DOHH2 (cell line): ENCODE results near the gene SLC26A1.

ENCODE experiments used
- H3F3A ChIP-seq: fragments of 200-600 bp; sonication (generic), shearing (Covaris generic); 2 replicates; pipeline ENCODE4 v1.6.0; 2016; ENCODE audit warnings: antibody characterized with exemption, mild to moderate bottlenecking; ENCODE audit not compliant: control insufficient read depth, insufficient read depth
- H3K27ac ChIP-seq: fragments of 200-600 bp; sonication (generic); 2 replicates; pipeline ENCODE4 v1.5.1; 2014; ENCODE audit warnings: low read depth, mild to moderate bottlenecking, low read length, moderate library complexity
- H3K27me3 ChIP-seq: fragments of 200-600 bp; sonication (generic); 2 replicates; pipeline ENCODE4 v1.6.1; 2014; ENCODE audit warnings: mild to moderate bottlenecking, low read length, mixed read lengths; ENCODE audit not compliant: control insufficient read depth
- H3K36me3 ChIP-seq: fragments of 200-600 bp; sonication (generic); 2 replicates; pipeline ENCODE4 v1.6.1; 2014; ENCODE audit warnings: mild to moderate bottlenecking, low read length, moderate library complexity, mixed read lengths; ENCODE audit not compliant: control insufficient read depth
- H3K4me1 ChIP-seq: fragments of 200-600 bp; sonication (generic); 2 replicates; pipeline ENCODE4 v1.6.1; 2014; ENCODE audit warnings: mild to moderate bottlenecking, low read length, mixed read lengths; ENCODE audit not compliant: control insufficient read depth
- H3K4me2 ChIP-seq: fragments of 200-600 bp; sonication (generic); 2 replicates; pipeline ENCODE4 v1.6.0; 2014; ENCODE audit warnings: mild to moderate bottlenecking, low read length, moderate library complexity
- H3K4me3 ChIP-seq: fragments of 200-600 bp; sonication (generic); 2 replicates; pipeline ENCODE4 v1.5.1; 2014; ENCODE audit warnings: mild to moderate bottlenecking, low read length, mixed read lengths
- H3K79me2 ChIP-seq: fragments of 200-600 bp; sonication (generic); 2 replicates; pipeline ENCODE4 v1.6.1; 2014; ENCODE audit warnings: mild to moderate bottlenecking, low read length, mixed read lengths; ENCODE audit not compliant: control insufficient read depth
- H3K9me2 ChIP-seq: fragments of 200-600 bp; sonication (generic); replicated peaks from 2 replicates; pipeline ENCODE4 v1.6.1; 2014; ENCODE audit warnings: mild to moderate bottlenecking, low read length, mixed read lengths; ENCODE audit not compliant: control insufficient read depth
- H3K9me3 ChIP-seq: fragments of 200-600 bp; sonication (generic); 2 replicates; pipeline ENCODE4 v1.6.1; 2014; ENCODE audit warnings: antibody characterized with exemption, low read length, mixed read lengths; ENCODE audit not compliant: control insufficient read depth, insufficient read depth
- H4K20me1 ChIP-seq: fragments of 200-600 bp; sonication (generic); 2 replicates; pipeline ENCODE4 v1.6.0; 2014; ENCODE audit warnings: low read depth, mild to moderate bottlenecking, antibody characterized with exemption, low read length, moderate library complexity; ENCODE audit not compliant: control insufficient read depth, insufficient read depth
- EZH2phosphoT487 ChIP-seq: fragments of 200-600 bp; sonication (generic); IDR thresholded peaks from 2 replicates; pipeline ENCODE4 v1.6.1; 2017; ENCODE audit warnings: borderline replicate concordance, mild to moderate bottlenecking, antibody characterized with exemption, low read length, moderate library complexity, mixed read lengths
- TF ChIP-seq, protein P1 (sequence below): fragments of 200-600 bp; sonication (generic); IDR thresholded peaks from one replicate; pipeline ENCODE4 v1.5.1; 2014; ENCODE audit warnings: antibody characterized with exemption, mild to moderate bottlenecking, low read depth, low read length; ENCODE audit not compliant: poor library complexity, severe bottlenecking

SLC26A1 gene

DNA sequence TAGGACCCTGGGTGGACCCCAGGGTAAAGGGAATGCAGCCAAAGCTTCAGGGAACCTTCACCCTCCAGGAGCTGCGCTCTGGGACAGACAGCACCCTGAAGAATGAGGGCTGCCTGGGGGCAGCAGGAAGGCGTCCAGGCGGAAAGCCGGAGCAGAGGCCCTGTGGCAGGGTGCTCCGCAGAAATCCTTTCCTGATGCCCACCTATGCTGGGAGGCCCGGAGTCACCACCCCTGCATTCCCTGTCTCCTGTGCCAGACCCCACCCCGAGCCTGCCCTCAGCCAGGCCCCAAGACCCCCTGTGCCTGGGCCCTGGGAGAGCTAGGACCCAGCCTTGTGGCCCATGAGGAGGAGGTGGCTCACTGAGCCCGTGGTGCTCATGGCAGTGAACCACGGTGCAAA, 18.5 kb downstream of the SLC26A1 start:
- H4K20me1 ChIP-seq, result peaks cover 14% of the 10 kb centered on the region; the same call in 1 of the 2 replicates
- no peak overlapping the region for H3K4me2 ChIP-seq
- TF ChIP-seq, protein P1, sequence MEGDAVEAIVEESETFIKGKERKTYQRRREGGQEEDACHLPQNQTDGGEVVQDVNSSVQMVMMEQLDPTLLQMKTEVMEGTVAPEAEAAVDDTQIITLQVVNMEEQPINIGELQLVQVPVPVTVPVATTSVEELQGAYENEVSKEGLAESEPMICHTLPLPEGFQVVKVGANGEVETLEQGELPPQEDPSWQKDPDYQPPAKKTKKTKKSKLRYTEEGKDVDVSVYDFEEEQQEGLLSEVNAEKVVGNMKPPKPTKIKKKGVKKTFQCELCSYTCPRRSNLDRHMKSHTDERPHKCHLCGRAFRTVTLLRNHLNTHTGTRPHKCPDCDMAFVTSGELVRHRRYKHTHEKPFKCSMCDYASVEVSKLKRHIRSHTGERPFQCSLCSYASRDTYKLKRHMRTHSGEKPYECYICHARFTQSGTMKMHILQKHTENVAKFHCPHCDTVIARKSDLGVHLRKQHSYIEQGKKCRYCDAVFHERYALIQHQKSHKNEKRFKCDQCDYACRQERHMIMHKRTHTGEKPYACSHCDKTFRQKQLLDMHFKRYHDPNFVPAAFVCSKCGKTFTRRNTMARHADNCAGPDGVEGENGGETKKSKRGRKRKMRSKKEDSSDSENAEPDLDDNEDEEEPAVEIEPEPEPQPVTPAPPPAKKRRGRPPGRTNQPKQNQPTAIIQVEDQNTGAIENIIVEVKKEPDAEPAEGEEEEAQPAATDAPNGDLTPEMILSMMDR, result no peak
- no peak for TF ChIP-seq EZH2phosphoT487
- no peaks in the 10 kb centered on the region for H3K27me3 ChIP-seq
- H3K4me3 ChIP-seq, result no peak overlapping the region
- H3K9me2 ChIP-seq, result no peaks in the 10 kb centered on the region
- H3K79me2 ChIP-seq, result no peaks in the 10 kb centered on the region
- peaks cover 7% of the 10 kb centered on the region for H3K4me1 ChIP-seq
- no peaks in the 10 kb centered on the region for H3K9me3 ChIP-seq
- H3F3A ChIP-seq, result no peaks in the 10 kb centered on the region
- H3K27ac ChIP-seq, result no peak overlapping the region
- no peaks in the 10 kb centered on the region for H3K36me3 ChIP-seq

DNA sequence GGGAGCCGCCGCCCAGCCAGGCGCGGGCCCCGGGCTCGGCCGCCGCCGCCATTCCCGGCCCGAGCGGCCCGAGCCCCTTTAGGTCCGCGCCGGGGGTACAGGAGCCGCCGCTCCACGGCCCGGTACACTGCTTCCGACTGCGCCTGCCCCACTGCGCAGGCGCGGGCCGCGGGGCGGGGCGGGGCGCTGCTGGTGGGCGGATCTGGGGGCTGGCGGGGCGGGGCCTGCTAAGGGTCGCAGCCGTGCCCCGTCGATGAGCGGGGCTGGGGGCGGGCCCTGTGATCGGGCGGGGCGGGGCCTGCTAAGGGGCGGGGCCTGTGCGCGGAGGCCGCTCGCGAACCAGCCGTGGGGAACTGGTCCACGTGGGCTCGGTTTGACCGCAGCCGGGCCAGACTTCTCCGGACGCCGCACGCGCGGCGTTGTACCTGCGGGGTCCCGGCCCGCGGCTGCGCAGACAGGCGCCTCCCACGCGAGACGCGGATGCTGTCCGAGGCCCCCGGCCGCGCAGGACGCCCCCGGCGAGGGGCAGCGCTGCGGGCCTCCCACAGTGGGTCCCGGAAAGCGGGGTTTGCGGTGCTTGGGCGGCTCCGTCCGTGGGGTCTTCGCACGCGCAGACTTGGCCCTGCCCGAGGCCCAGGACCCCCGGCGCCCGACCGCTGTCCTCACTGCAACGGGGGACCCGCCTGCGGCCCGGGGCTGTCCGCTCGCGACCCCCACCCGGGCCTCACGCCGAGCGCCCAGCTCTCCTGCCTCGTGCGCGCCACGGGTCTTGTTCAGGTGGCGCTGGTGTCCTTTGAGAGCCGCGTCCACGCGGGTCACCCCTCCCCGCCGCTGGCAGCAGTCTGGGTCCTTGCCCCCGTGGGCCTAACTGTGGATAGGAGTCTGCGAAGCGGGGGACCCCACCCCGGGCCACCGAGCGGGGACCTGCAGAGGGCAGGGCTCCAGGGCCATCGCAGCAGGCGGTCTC, 19.5 kb downstream of the SLC26A1 start, which contains the start of gene DGKQ:
DGKQ (minus strand) TSS at position 139 of the 967 bp plus-strand sequence; CDS start at position 52, 87 bp downstream.
- Histone ChIP-seq H3K9me2 (no peaks in the 10 kb centered on the region), H3K79me2 (no peaks in the 10 kb centered on the region), H3K4me3 (peak within 1 kb of the TSS; percentile 75), H3K27ac (no peak within 1 kb of the TSS), H3K4me1 (peaks cover 7% of the 10 kb centered on the region), H3K27me3 (no peaks in the 10 kb centered on the region), H3F3A (no peaks in the 10 kb centered on the region), H4K20me1 (peaks cover 14% of the 10 kb centered on the region; the same call in 1 of the 2 replicates), H3K36me3 (no peaks in the 10 kb centered on the region), H3K4me2 (peak within 1 kb of the TSS; percentile 64), H3K9me3 (no peaks in the 10 kb centered on the region)
- TF ChIP-seq, protein P1, result no peak
- TF ChIP-seq EZH2phosphoT487, result no peak

DNA sequence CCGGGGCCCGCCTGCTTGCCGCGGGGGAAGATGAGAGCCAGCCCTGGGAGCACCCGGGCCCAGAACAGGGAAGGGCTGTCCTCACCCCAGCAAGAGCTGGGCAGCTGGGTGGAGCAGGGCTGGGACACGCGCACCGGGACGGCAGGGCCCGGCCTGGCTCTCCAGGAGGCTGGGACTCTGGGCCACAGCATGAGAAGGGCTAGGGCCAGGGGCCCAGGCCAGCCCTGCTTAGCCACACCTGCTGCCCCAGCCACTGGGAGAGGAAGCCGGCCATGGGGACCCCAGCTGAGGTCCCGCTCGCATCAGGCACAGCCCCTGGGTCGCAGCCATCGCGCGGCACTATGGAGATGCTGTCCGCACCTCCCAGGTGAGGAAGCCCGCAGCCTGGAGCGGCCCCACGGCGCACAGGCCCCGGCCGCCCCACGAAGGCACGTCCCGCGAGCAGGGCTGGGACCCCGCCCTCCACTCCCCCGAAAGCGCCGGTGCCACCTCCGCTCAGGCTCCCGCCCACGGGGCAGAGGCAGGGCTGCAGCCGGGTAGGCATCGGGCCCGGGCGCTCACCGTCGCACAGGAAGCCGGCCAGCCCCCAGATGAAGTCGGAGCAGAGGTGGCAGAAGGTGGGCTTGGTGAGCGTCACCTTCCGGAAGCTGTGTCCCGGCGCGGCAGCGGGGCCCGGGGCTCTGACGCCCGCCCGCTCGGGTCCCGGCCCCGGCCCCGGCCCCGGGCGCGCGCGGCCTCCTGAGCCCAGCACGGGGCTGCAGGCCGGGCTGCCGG, 20.4 kb downstream of the SLC26A1 start:
- no peaks in the 10 kb centered on the region for H3K79me2 ChIP-seq
- H3K4me1 ChIP-seq, result peaks cover 7% of the 10 kb centered on the region
- H3K4me3 ChIP-seq, result peak overlapping the region; percentile 75
- peaks cover 14% of the 10 kb centered on the region; the same call in 1 of the 2 replicates for H4K20me1 ChIP-seq
- TF ChIP-seq EZH2phosphoT487, result no peak
- TF ChIP-seq, protein P1, result no peak
- H3K36me3 ChIP-seq, result no peaks in the 10 kb centered on the region
- H3K9me2 ChIP-seq, result no peaks in the 10 kb centered on the region
- peak overlapping the region; percentile 64 for H3K4me2 ChIP-seq
- no peaks in the 10 kb centered on the region for H3K9me3 ChIP-seq
- H3F3A ChIP-seq, result no peaks in the 10 kb centered on the region
- no peak overlapping the region for H3K27ac ChIP-seq
- H3K27me3 ChIP-seq, result no peaks in the 10 kb centered on the region
